Osteocyte (in vitro differentiated cells): Measurements from ENCODE around the gene APOL6. TPM values are rescaled to one million over a fixed set of nuclear protein-coding genes. Genes with fewer than 3 reads are reported as not detected.

Source experiments
- DNase-seq: peaks from one replicate; pipeline ENCODE4 v3.0.0; 2021; ENCODE audit warnings: mixed read lengths; ENCODE audit not compliant: unreplicated experiment; ENCODE audit errors: extremely low spot score
- H3K27ac Mint-ChIP-seq: one replicate; pipeline ENCODE4 v1.8.0; 2021; ENCODE audit warnings: mild to moderate bottlenecking, mixed read lengths; ENCODE audit not compliant: unreplicated experiment
- H3K27me3 Mint-ChIP-seq: one replicate; pipeline ENCODE4 v1.8.0; 2021; ENCODE audit warnings: mixed read lengths; ENCODE audit not compliant: unreplicated experiment
- H3K36me3 Mint-ChIP-seq: one replicate; pipeline ENCODE4 v1.8.0; 2021; ENCODE audit warnings: mixed read lengths; ENCODE audit not compliant: unreplicated experiment
- H3K4me1 Mint-ChIP-seq: one replicate; pipeline ENCODE4 v1.8.0; 2021; ENCODE audit warnings: mixed read lengths; ENCODE audit not compliant: unreplicated experiment
- H3K4me3 Mint-ChIP-seq: one replicate; pipeline ENCODE4 v1.8.0; 2021; ENCODE audit warnings: mild to moderate bottlenecking, moderate library complexity, mixed read lengths; ENCODE audit not compliant: unreplicated experiment
- H3K9me3 Mint-ChIP-seq: one replicate; pipeline ENCODE4 v1.8.0; 2021; ENCODE audit warnings: mixed read lengths; ENCODE audit not compliant: unreplicated experiment
- total RNA-seq: library from RNA; stranded (reverse); gene quantifications from 2 replicates; pipeline ENCODE4 v1.2.1, GENCODE V29; 2021
- TF ChIP-seq, protein P1 (sequence below): fragments of 200-600 bp; sonication (generic); IDR thresholded peaks from 2 replicates; pipeline ENCODE4 v1.5.0; 2021; ENCODE audit warnings: antibody characterized with exemption, mild to moderate bottlenecking, moderate library complexity

Gene APOL6
- total RNA-seq, 1 donor from 2014 or later, result 11.8 TPM

GRCh38 chr22:35617137-35617755, 31.0 kb upstream of the APOL6 start, which contains the start of gene MB:
MB (minus strand) TSS chr22:35617329; CDS start chr22:35617257, 72 bp downstream.
- no peak for DNase-seq
- Mint-ChIP-seq H3K4me1 (peaks cover under 1% of the 10 kb centered on the region), H3K4me3 (no peak within 1 kb of the TSS), H3K9me3 (no peaks in the 10 kb centered on the region), H3K27me3 (peaks cover under 1% of the 10 kb centered on the region), H3K36me3 (no peaks in the 10 kb centered on the region), H3K27ac (no peak within 1 kb of the TSS)
- TF ChIP-seq, protein P1, sequence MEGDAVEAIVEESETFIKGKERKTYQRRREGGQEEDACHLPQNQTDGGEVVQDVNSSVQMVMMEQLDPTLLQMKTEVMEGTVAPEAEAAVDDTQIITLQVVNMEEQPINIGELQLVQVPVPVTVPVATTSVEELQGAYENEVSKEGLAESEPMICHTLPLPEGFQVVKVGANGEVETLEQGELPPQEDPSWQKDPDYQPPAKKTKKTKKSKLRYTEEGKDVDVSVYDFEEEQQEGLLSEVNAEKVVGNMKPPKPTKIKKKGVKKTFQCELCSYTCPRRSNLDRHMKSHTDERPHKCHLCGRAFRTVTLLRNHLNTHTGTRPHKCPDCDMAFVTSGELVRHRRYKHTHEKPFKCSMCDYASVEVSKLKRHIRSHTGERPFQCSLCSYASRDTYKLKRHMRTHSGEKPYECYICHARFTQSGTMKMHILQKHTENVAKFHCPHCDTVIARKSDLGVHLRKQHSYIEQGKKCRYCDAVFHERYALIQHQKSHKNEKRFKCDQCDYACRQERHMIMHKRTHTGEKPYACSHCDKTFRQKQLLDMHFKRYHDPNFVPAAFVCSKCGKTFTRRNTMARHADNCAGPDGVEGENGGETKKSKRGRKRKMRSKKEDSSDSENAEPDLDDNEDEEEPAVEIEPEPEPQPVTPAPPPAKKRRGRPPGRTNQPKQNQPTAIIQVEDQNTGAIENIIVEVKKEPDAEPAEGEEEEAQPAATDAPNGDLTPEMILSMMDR, result no peak

DNA sequence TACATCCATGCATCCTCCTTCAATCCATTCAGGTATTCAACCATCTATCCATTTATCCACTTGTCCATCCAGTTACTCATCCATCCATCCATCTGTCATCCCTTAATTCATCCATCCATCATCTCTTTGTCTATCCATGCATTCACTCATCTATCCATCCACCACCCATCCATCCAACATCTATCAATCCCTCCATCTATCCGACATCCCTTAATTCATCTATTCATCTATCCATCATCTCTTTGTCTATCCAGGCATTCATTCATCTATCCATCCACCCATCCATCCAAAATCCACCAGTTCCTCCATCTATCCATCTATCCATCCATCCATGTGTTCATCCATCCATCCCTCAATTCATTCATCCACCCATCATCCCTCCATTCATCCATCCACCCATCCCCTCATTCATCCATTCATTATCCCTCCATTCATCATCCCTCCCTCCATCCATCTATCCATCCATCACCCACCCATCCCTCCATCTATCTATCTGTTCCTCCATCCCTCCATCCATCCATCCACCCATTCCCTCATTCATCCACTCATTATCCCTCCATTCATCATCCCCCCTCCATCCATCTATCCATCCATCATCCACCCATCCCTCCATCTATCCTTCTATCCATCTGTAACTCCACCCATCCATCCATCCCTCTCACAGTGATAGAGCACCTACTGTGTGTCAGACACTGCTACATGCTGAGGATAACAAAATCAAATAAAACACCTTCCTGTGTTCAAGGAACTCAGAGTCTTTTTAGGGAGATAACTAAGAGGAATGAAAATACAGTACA, 29.6 kb upstream of the APOL6 start:
- no peaks in the 10 kb centered on the region for H3K36me3 Mint-ChIP-seq
- no peak overlapping the region for H3K4me3 Mint-ChIP-seq
- no peak overlapping the region for H3K27ac Mint-ChIP-seq
- H3K9me3 Mint-ChIP-seq, result no peaks in the 10 kb centered on the region
- no peaks in the 10 kb centered on the region for H3K27me3 Mint-ChIP-seq
- peaks cover 9% of the 10 kb centered on the region for H3K4me1 Mint-ChIP-seq
- TF ChIP-seq, protein P1, result no peak
- DNase-seq, result no peak

GRCh38 chr22:35619336-35620094, 28.7 kb upstream of the APOL6 start:
- no peak for DNase-seq
- Mint-ChIP-seq H3K9me3 (no peaks in the 10 kb centered on the region), H3K27ac (no peak overlapping the region), H3K4me3 (no peak overlapping the region), H3K36me3 (no peaks in the 10 kb centered on the region), H3K4me1 (peaks cover 9% of the 10 kb centered on the region), H3K27me3 (no peaks in the 10 kb centered on the region)
- TF ChIP-seq, protein P1, result no peak

DNA sequence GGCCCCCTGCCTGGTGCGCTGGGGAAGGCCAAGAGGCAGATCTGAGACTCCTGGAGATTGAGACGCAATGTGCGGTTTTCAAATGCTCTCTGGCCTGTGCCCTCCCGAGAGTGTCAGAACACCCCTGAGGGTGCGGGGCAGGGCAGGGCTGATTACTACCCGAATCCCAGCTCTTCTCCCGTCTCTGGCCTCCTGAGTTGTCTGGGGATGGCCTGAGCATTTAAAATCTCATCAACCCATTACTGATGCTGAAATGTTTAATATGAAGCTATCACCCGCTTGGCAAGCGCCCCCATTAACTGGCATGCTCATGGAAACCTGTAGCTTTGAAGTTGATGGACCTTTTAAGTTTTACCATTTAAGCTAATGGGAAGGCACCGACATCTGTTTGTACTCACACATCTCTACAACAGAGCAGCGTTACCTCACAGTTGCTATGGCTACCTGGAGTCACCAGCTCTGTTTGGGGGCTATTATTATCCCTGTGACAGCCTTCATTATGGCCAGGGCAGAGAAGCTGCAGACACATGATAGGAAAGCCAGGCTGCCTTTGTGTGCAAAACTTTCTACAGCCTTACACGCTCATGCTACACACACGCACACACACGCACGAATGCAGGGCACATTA, 27.5 kb upstream of the APOL6 start:
- H3K4me3 Mint-ChIP-seq, result no peak overlapping the region
- H3K4me1 Mint-ChIP-seq, result peaks cover 9% of the 10 kb centered on the region
- H3K9me3 Mint-ChIP-seq, result no peaks in the 10 kb centered on the region
- TF ChIP-seq, protein P1, result no peak
- no peak overlapping the region for H3K27ac Mint-ChIP-seq
- H3K27me3 Mint-ChIP-seq, result no peaks in the 10 kb centered on the region
- H3K36me3 Mint-ChIP-seq, result no peaks in the 10 kb centered on the region
- DNase-seq, result no peak
